ENCODE measurements around the gene SLC12A6. TPM values are rescaled to one million over a fixed set of nuclear protein-coding genes. Genes with fewer than 3 reads are reported as not detected.

Gene SLC12A6
- 12.8 and 14.1 TPM in 2 replicates for total RNA-seq

DNA sequence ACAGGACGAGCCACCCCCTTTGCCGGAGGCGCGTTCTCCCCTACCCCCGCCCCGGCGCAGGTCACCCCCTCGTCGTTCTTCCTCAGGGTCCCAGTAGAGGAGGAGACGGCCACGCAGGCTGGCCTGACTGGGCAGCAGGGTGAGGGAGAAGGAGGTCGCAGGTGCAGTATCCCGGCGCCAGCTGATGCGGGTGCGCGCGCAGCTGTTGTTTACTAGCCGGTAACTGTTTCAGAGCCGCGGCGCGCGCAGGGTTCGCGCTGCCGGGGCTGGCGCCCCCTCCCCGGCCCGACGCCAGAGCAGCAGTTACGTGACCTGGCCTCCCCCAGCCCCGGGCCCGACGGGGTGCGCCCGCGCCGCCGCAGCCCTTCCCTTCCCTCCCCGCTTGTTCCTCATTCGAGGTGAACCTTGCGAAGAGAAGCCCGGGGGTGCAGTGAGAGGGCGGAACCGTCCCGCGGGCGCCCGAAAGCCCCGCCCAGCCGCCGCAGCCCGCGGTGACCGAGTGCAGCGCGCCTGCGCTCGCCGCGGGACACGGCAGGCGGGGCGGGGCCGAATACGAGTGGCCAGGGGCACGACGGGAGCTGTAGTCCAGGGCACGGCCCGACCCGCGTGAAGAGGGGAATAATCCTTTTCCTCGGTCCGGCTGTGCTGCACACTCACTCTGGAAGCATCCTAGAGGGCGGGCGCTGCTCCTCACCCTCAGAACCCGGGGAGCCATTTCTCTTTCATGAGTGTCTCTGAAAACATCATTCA lies at the start of gene SLC12A6:
Gene SLC12A6 (minus strand): TSS at position 225 of the 750 bp plus-strand sequence. CDS start 1,101 bp downstream, outside the sequence.

DNA sequence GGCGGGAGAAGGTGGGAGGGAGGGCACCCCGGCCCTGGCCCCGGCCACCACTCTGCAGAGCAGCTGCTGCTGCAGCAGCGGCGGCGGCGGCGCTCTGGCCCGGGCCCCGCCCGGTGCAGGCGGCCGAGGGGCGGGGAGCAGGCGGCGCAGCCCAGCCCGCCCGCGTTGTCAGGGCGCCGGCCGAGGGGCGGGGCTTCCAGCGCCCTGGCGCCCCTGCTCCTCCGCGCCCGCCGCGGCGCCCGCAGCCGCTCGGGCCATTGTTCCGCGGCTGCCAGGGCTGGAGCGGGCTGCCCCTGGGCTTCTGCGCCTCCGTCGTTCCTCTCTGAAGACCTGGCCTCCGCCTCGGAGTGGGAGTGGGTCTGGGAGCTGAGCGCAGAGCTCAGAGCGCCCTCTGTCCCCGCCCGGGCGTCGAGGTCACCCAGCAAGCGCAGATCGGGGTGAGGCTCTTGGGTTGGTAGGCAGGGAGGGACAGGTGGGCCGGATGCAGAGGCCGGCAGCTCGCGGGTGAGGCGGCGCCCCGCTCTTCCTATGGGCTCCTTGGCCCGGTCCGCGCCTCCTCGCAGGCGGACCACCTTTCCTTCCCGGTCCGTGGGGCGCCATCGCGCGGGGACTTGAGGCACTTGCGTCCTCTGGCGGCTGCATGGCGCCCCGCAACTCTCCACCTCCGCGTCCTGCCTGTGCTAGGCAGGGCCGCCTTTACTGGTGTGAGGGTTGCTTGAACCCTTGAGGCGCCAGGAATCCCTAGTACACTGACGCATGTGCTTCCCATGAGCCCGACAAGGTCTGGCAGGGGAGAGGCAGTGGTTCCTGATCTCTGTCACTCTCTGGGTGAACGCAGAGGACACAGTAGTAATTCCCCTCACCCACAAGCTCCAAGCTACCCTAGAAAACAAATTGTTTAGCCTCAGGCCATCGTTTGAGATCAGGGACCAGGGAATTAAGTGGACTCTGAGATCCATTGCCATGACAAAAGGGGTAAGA lies 29.8 kb upstream of the SLC12A6 start, which contains the start of gene LPCAT4:
Gene LPCAT4 (minus strand): TSS at position 96 of the 981 bp plus-strand sequence. CDS start 96 bp downstream, outside the sequence.

DNA sequence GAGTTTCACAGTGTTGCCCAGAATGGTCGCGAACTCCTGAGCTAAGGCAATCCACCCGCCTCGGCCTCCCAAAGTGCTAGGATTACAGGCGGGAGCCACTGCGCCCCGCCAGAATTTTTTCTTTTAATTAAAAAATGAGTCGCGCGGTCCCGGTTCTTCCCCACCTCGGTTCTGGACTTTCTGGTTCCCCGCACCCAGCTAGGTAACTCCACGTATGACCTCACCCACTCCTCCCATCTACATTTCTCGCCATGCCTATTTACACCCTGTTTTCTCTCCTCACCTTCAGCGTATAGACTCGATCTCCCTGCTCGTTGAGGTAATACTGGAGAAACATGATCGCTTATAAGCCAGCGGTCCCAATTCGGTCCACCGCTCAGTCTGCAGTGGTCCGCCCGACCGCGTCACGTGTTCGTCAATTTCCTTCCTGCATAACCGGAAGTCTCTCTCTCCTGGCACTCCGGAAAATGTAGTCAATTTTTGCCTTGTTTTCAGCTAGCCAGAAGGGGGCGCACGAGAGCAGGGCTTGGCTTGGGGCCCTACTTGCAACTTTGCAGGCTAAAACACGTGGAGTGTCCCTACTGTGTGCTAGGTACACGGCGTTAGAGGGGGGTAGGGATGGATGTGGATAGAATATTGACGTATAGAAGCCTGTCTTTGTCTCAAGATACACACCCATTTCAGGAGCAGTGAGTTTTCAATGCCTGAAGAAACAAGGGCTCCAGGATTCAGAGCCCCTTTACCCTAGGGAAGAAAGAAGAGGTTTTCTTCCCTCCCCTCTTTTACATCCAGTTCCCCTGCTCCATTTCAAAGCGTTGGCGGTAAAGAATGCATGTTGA lies 5.4 kb upstream of the SLC12A6 start, which contains the start of the genes NOP10 and NUTM1:
Gene NOP10 (minus strand): TSS at position 400 of the 839 bp plus-strand sequence. CDS start 63 bp downstream, at position 337.
Gene NUTM1 (plus strand): TSS at position 579 of the 839 bp plus-strand sequence. CDS start 382 bp downstream, outside the sequence.

DNA sequence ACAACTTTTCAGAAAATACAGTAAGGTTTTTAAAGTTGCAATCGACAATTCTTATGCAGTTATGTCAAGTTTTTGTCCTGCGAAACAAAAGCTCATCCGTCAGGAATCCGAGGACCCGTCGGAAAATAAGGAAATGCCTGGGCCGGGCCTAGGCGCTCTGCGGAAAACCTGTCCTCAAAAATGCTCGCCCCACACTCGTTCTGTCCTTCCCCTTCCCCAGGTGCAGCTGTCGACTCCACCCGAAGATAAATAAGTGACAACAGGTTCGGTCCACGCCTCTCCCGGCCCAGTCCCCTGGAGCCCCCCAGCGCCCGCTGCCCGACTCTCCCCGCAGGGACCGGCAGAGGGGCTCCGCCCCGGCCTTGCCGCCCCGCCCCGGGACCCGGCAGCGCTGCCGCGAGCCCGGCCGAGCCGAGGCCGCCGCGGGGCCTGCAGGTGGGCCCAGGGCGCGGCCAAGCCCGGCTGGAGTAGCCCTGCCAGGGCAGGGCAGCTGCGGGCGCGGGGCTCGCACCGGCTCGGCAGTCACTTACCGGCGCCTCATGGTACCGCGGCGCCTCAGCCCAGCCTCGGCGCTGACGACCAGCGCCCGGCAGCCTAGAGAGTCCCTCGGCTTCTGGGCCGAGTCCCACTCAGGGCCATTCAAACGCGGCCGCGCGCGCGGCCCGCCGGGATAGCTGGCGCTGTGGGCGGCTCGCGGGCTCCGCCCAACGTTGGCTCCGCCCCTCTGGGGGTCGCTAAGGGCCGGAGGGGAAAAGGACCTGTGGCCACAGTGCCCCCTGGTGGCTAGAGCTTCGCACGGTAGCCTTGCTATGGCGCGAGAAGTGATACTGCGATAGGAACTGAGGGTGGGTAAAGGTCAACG lies 127.9 kb downstream of the SLC12A6 start, which contains the start of gene KATNBL1:
Gene KATNBL1 (minus strand): TSS at position 676 of the 862 bp plus-strand sequence. CDS start 46,420 bp downstream, outside the sequence.

Other genes with a start within 250 kb of the SLC12A6 start
- gene EMC7, start 235.9 kb downstream of the SLC12A6 start, total RNA-seq, result 60.3 and 62.2 TPM in 2 replicates
- gene PGBD4, start 235.7 kb downstream of the SLC12A6 start, total RNA-seq, result 0.58 and 1.1 TPM in 2 replicates
- gene KATNBL1, start 127.7 kb downstream of the SLC12A6 start, total RNA-seq, result 28.0 and 58.2 TPM in 2 replicates
- gene EMC4, start 112.8 kb downstream of the SLC12A6 start, total RNA-seq, result 249 and 272 TPM in 2 replicates
- gene NOP10, start 5.4 kb upstream of the SLC12A6 start, total RNA-seq, result 305 and 381 TPM in 2 replicates
- gene NUTM1, start 5.5 kb upstream of the SLC12A6 start, total RNA-seq, result not detected in 2 replicates
- gene LPCAT4, start 29.4 kb upstream of the SLC12A6 start, total RNA-seq, result 12.1 and 13.8 TPM in 2 replicates
- 0.29 and 2.5 TPM in 2 replicates for gene GOLGA8A, start 100.0 kb upstream of the SLC12A6 start, total RNA-seq
- 12.4 and 34.0 TPM in 2 replicates for gene GOLGA8B, start 245.9 kb upstream of the SLC12A6 start, total RNA-seq

Data from myometrial cell (primary cell).